Body of pancreas (tissue), 4 donors: ENCODE results near the gene CLEC16A.

Experiments
- CTCF ChIP-seq, 7 experiments: fragments of 450-650 bp in 4 of 7; fragments of 200-600 bp in 3 of 7; sonication (generic) in 3 of 7; IDR thresholded peaks; one replicate each; pipeline ENCODE4 v1.5.1; 2016 to 2019; ENCODE audit warnings: antibody characterized with exemption in 7 of 7
- POLR2A ChIP-seq, 3 donors: fragments of 450-650 bp; IDR thresholded peaks; one replicate each; pipeline ENCODE4 v1.6.1; 2016; ENCODE audit warnings: antibody characterized with exemption in 3 of 3, mild to moderate bottlenecking in 2 of 3

GRCh38 chr16:11210260-11210659 lies 265.9 kb downstream of the CLEC16A start:
- TF ChIP-seq CTCF (IDR thresholded peaks at IDR 0.05) (no peak), POLR2A (IDR thresholded peaks at IDR 0.05) (no peak)
